OCI-LY3 (cell line): ENCODE measurements around the gene PEPD.

ENCODE experiments used
- H2AFZ ChIP-seq: fragments of 200-600, 300-600 bp; shearing (Covaris generic); 2 replicates; pipeline ENCODE4 v1.6.0; 2014; ENCODE audit warnings: antibody characterized with exemption, low read depth, low read length
- H3K27ac ChIP-seq: fragments of 200-600, 300-600 bp; sonication (generic); 2 replicates; pipeline ENCODE4 v1.5.1; 2014; ENCODE audit warnings: mild to moderate bottlenecking, low read length, moderate library complexity, mixed read lengths
- H3K27me3 ChIP-seq: fragments of 200-600, 300-600 bp; sonication (generic); 2 replicates; pipeline ENCODE4 v1.6.1; 2014; ENCODE audit warnings: low read depth, low read length, mixed read lengths
- H3K36me3 ChIP-seq: fragments of 200-600, 300-600 bp; sonication (generic); replicated peaks from 2 replicates; pipeline ENCODE3; 2014; ENCODE audit warnings: low read depth, low read length, mixed read lengths
- H3K4me1 ChIP-seq: fragments of 300-600, 200-600 bp; sonication (generic); 2 replicates; pipeline ENCODE4 v1.6.1; 2014; ENCODE audit warnings: low read length, mixed read lengths
- H3K4me2 ChIP-seq: fragments of 200-600, 300-600 bp; sonication (generic); 2 replicates; pipeline ENCODE4 v1.6.1; 2014; ENCODE audit warnings: low read length, mixed read lengths
- H3K4me3 ChIP-seq: fragments of 300-600, 200-600 bp; sonication (generic); 2 replicates; pipeline ENCODE4 v1.5.1; 2014; ENCODE audit warnings: antibody characterized with exemption, mild to moderate bottlenecking, low read length, moderate library complexity
- H3K79me2 ChIP-seq: fragments of 300-600, 200-600 bp; shearing (Covaris generic); 2 replicates; pipeline ENCODE4 v1.6.1; 2014; ENCODE audit warnings: mild to moderate bottlenecking, low read length, mixed read lengths
- H3K9ac ChIP-seq: fragments of 300-600, 200-600 bp; shearing (Covaris generic); 2 replicates; pipeline ENCODE4 v1.6.0; 2014; ENCODE audit warnings: mild to moderate bottlenecking, low read length, moderate library complexity
- H3K9me3 ChIP-seq: fragments of 200-600, 300-600 bp; shearing (Covaris generic); 2 replicates; pipeline ENCODE4 v1.6.1; 2014; ENCODE audit warnings: low read length, mixed read lengths; ENCODE audit not compliant: insufficient read depth
- H4K20me1 ChIP-seq: fragments of 200-600, 300-600 bp; sonication (generic); 2 replicates; pipeline ENCODE4 v1.6.1; 2016; ENCODE audit warnings: low read length, mixed read lengths; ENCODE audit not compliant: insufficient read depth
- CTCF ChIP-seq: fragments of 200-600, 300-600 bp; sonication (generic); IDR thresholded peaks from 2 replicates; pipeline ENCODE4 v1.5.1; 2014; ENCODE audit warnings: antibody characterized with exemption, low read length, low read depth
- EZH2phosphoT487 ChIP-seq: fragments of 200-600 bp; shearing (Covaris generic); IDR thresholded peaks from 2 replicates; pipeline ENCODE4 v1.6.1; 2018; ENCODE audit warnings: antibody characterized with exemption, mixed run types, low read depth

PEPD gene

DNA sequence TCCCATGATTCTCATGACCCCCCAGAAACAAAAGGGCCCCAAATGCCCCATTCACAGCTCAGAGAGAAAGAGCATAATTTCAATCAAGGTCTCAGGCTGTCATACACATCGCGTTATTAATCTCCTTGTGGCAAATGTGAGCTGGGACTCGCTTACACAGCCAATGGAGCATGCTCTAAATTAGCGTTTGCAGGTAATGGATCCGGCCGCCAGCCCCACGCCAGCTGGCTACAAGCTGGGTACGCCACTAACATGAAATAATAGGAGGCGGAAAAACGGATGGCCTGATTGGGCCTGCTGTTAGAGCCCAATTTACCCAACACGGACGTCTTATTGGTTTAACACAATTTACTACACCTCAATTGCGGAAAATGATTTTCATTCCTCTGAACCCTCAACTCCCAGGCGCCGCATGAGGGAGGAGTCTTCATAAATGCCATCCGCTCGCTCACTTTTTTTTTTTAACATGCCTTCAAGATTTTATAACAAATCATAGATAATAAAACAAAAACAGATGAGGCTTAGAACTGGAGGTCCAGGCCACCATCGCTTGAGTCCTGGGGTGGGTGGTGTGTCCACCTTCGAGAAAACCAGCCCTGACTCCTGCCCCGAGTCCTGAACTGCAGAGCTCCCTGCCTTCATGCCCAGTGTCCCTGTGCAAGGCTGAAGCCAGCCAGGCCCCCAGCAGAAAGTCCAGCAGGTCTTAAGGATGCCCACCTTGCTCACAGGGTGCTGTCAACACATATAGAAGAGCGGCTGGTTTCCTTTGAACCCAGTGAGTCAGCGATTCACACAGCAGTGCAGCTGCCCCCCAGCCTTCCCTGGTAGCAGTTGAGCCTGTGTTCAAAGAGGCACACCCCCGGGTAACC, 62.1 kb downstream of the PEPD start:
- TF ChIP-seq CTCF, result no peak
- TF ChIP-seq EZH2phosphoT487, result no peak
- no peak overlapping the region for H3K9ac ChIP-seq
- H3K27ac ChIP-seq, result no peak overlapping the region
- H3K9me3 ChIP-seq, result no peaks in the 10 kb centered on the region
- H3K4me3 ChIP-seq, result no peak overlapping the region
- H3K27me3 ChIP-seq, result no peaks in the 10 kb centered on the region
- no peak overlapping the region for H2AFZ ChIP-seq
- H3K4me2 ChIP-seq, result no peak overlapping the region
- no peaks in the 10 kb centered on the region for H3K36me3 ChIP-seq
- H3K79me2 ChIP-seq, result no peaks in the 10 kb centered on the region
- H4K20me1 ChIP-seq, result no peaks in the 10 kb centered on the region
- no peaks in the 10 kb centered on the region for H3K4me1 ChIP-seq

- Histone ChIP-seq H3K4me3 (no peak overlapping the region), H3K9me3 (no peaks in the 10 kb centered on the region), H3K9ac (no peak overlapping the region), H4K20me1 (no peaks in the 10 kb centered on the region), H3K27me3 (no peaks in the 10 kb centered on the region), H3K79me2 (no peaks in the 10 kb centered on the region), H3K4me2 (no peak overlapping the region), H3K27ac (no peak overlapping the region), H2AFZ (no peak overlapping the region), H3K36me3 (no peaks in the 10 kb centered on the region), H3K4me1 (no peaks in the 10 kb centered on the region)
- no peak for TF ChIP-seq CTCF
- no peak for TF ChIP-seq EZH2phosphoT487
Measured at GRCh38 chr19:33458807-33459206, 62.8 kb downstream of the PEPD start.

GRCh38 chr19:33458171-33458633, 63.4 kb downstream of the PEPD start:
- Histone ChIP-seq H3K4me2 (no peak overlapping the region), H3K9me3 (no peaks in the 10 kb centered on the region), H3K36me3 (no peaks in the 10 kb centered on the region), H3K79me2 (no peaks in the 10 kb centered on the region), H3K4me1 (no peaks in the 10 kb centered on the region), H4K20me1 (no peaks in the 10 kb centered on the region), H3K9ac (no peak overlapping the region), H2AFZ (no peak overlapping the region), H3K27me3 (no peaks in the 10 kb centered on the region), H3K4me3 (no peak overlapping the region), H3K27ac (no peak overlapping the region)
- TF ChIP-seq CTCF (no peak), EZH2phosphoT487 (no peak)

DNA sequence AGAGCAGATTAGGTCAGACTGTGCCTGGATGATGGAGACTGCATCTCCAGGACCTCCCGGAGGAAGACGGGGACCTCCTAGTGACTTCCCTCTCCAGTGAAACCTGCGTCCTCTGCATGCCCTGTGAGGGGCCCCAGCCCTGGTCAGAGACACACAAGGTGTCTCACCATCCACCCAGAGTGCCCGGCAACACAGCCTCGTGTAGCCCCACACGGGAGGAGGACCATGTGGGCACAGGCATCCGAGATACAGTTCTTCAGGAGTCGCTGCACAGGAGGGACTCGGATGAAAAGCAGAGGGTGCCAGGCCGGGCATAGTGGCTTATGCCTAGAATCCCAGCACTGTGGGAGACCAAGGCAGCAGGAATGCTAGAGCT, 64.8 kb downstream of the PEPD start:
- Histone ChIP-seq H3K27ac (no peak overlapping the region), H3K4me2 (no peak overlapping the region), H2AFZ (no peak overlapping the region), H3K9ac (no peak overlapping the region), H3K4me1 (no peaks in the 10 kb centered on the region), H3K9me3 (no peaks in the 10 kb centered on the region), H3K4me3 (no peak overlapping the region), H3K79me2 (no peaks in the 10 kb centered on the region), H3K36me3 (no peaks in the 10 kb centered on the region), H4K20me1 (no peaks in the 10 kb centered on the region), H3K27me3 (no peaks in the 10 kb centered on the region)
- TF ChIP-seq CTCF, result no peak
- TF ChIP-seq EZH2phosphoT487, result no peak
